GM23338 (cell line): ENCODE measurements around the gene RAD23B. TPM values are rescaled to one million over a fixed set of nuclear protein-coding genes. Genes with fewer than 3 reads are reported as not detected.

Source experiments
- ATAC-seq: fragments of 200-7000 bp; cut with Tn5 transposase; 3 replicates; pipeline ENCODE4 v1.9.1; 2020
- DNase-seq: peaks from one replicate; pipeline ENCODE4 v3.0.0-alpha.2; 2015; ENCODE audit warnings: low spot score
- H2AFZ ChIP-seq: fragments of 200-600 bp; sonication (generic); 2 replicates; pipeline ENCODE4 v1.8.0; 2016; ENCODE audit warnings: antibody characterized with exemption, mild to moderate bottlenecking, moderate library complexity
- H3F3A ChIP-seq: fragments of 200-600 bp; sonication (generic); replicated peaks from 2 replicates; pipeline ENCODE4 v1.8.0; 2017; ENCODE audit warnings: antibody characterized with exemption, mixed run types, low read depth
- H3K27ac ChIP-seq: fragments of 200-600 bp; sonication (generic); 2 replicates; pipeline ENCODE4 v1.6.1; 2016; ENCODE audit warnings: low read depth
- H3K27me3 ChIP-seq: fragments of 200-600 bp; sonication (generic); 2 replicates; pipeline ENCODE4 v1.8.0; 2016; ENCODE audit warnings: mild to moderate bottlenecking, mixed run types, moderate library complexity; ENCODE audit not compliant: insufficient read depth
- H3K36me3 ChIP-seq: fragments of 200-600 bp; sonication (generic); 2 replicates; pipeline ENCODE4 v1.8.0; 2016; ENCODE audit warnings: mild to moderate bottlenecking; ENCODE audit not compliant: insufficient read depth
- H3K4me1 ChIP-seq: fragments of 200-600 bp; sonication (generic); 2 replicates; pipeline ENCODE4 v1.8.0; 2016; ENCODE audit warnings: mild to moderate bottlenecking, moderate library complexity; ENCODE audit not compliant: insufficient read depth
- H3K4me2 ChIP-seq: fragments of 200-600 bp; sonication (generic); 2 replicates; pipeline ENCODE4 v1.7.1; 2017; ENCODE audit warnings: mixed run types
- H3K4me3 ChIP-seq: fragments of 200-600 bp; sonication (generic); 2 replicates; pipeline ENCODE4 v1.6.1; 2016; ENCODE audit warnings: mixed run types
- H3K79me2 ChIP-seq: fragments of 200-600 bp; sonication (generic); replicated peaks from 2 replicates; pipeline ENCODE4 v1.8.0; 2017; ENCODE audit warnings: mild to moderate bottlenecking; ENCODE audit not compliant: insufficient read depth
- H3K9me2 ChIP-seq: fragments of 200-600 bp; sonication (generic); 2 replicates; pipeline ENCODE4 v1.8.0; 2017; ENCODE audit not compliant: insufficient read depth
- H4K20me1 ChIP-seq: fragments of 200-600 bp; sonication (generic); replicated peaks from 2 replicates; pipeline ENCODE4 v1.8.0; 2017; ENCODE audit warnings: mild to moderate bottlenecking; ENCODE audit not compliant: insufficient read depth
- H3K27ac Mint-ChIP-seq: 2 replicates; pipeline ENCODE4 v1.8.0; 2020; ENCODE audit warnings: inconsistent platforms, mild to moderate bottlenecking, moderate library complexity, mixed read lengths
- H3K27me3 Mint-ChIP-seq: 3 replicates; pipeline ENCODE4 v1.8.0; 2022; ENCODE audit warnings: low read depth, mild to moderate bottlenecking, moderate library complexity, mixed read lengths, inconsistent platforms; ENCODE audit not compliant: insufficient read depth, poor library complexity
- H3K36me3 Mint-ChIP-seq: 3 replicates; pipeline ENCODE4 v1.8.0; 2021; ENCODE audit warnings: low read depth, mild to moderate bottlenecking, inconsistent platforms, moderate library complexity, mixed read lengths
- H3K4me1 Mint-ChIP-seq: 3 replicates; pipeline ENCODE4 v1.8.0; 2020; ENCODE audit warnings: mild to moderate bottlenecking, inconsistent platforms, mixed read lengths
- H3K4me3 Mint-ChIP-seq: 3 replicates; pipeline ENCODE4 v1.8.0; 2021; ENCODE audit warnings: moderate library complexity, mild to moderate bottlenecking, inconsistent platforms, mixed read lengths
- H3K9me3 Mint-ChIP-seq: 3 replicates; pipeline ENCODE4 v1.8.0; 2020; ENCODE audit warnings: moderate library complexity, mild to moderate bottlenecking, inconsistent platforms, mixed read lengths
- CREB1 ChIP-seq: fragments of 250-450 bp; sonication (Bioruptor Pico); IDR thresholded peaks from 2 replicates; pipeline ENCODE4 v1.5.0; 2020; ENCODE audit warnings: low read depth, mild to moderate bottlenecking, moderate library complexity
- EZH2 ChIP-seq: fragments of 200-600 bp; sonication (generic); IDR thresholded peaks from one replicate; pipeline ENCODE4 v1.8.0; 2017; ENCODE audit warnings: antibody characterized with exemption, mild to moderate bottlenecking, low read depth; ENCODE audit not compliant: unreplicated experiment
- EZH2phosphoT487 ChIP-seq: fragments of 200-600 bp; sonication (generic); IDR thresholded peaks from one replicate; pipeline ENCODE4 v1.8.1; 2018; ENCODE audit warnings: antibody characterized with exemption; ENCODE audit not compliant: unreplicated experiment
- JUNB ChIP-seq: IDR thresholded peaks from one replicate; pipeline ENCODE4 v1.6.1; 2016; ENCODE audit warnings: antibody characterized with exemption; ENCODE audit not compliant: unreplicated experiment
- NANOG ChIP-seq: IDR thresholded peaks from 2 replicates; pipeline ENCODE4 v1.6.1; 2016; ENCODE audit warnings: antibody characterized with exemption, borderline replicate concordance
- POLR2AphosphoS5 ChIP-seq: IDR thresholded peaks from 2 replicates; pipeline ENCODE4 v1.6.1; 2016; ENCODE audit warnings: antibody characterized with exemption, low read depth
- STAT1 ChIP-seq: IDR thresholded peaks from one replicate; pipeline ENCODE4 v1.6.1; 2016; ENCODE audit warnings: antibody characterized with exemption; ENCODE audit not compliant: unreplicated experiment
- ZNF114 ChIP-seq: fragments of 250-450 bp; sonication (Bioruptor Pico); IDR thresholded peaks from 2 replicates; pipeline ENCODE4 v1.5.0; 2020; ENCODE audit warnings: mild to moderate bottlenecking, moderate library complexity
- ZNF331 ChIP-seq: fragments of 250-450 bp; sonication (Bioruptor Pico); IDR thresholded peaks from 2 replicates; pipeline ENCODE4 v1.5.0; 2020; ENCODE audit warnings: low read depth, mild to moderate bottlenecking, moderate library complexity
- polyA plus RNA-seq: library from polyadenylated mRNA; unstranded; fragments of >200 nt; fragmentation: Nextera tagmentation; extraction: Ambion mirVana; gene quantifications from 2 replicates; pipeline ENCODE4 v1.2.1, GENCODE V29; 2016
- total RNA-seq: library from RNA; depleted of rRNA; stranded (reverse); fragments of >200 nt; shearing (Covaris generic); gene quantifications from 2 replicates; pipeline ENCODE4 v1.2.3, GENCODE V29; 2014
- TF ChIP-seq, protein P1 (sequence below): IDR thresholded peaks from 2 replicates; pipeline ENCODE4 v1.6.1; 2016; ENCODE audit warnings: antibody characterized with exemption
- TF ChIP-seq, protein P2 (sequence below), 2 experiments: fragments of 200-600 bp in 1 of 2; sonication (generic) in 1 of 2; conservative IDR thresholded peaks; 2 replicates each; pipeline versions ENCODE4 v1.5.1 to v1.6.1; 2016 to 2017; ENCODE audit warnings: antibody characterized with exemption in 2 of 2, low read depth in 2 of 2, mild to moderate bottlenecking in 2 of 2, moderate library complexity in 1 of 2
- TF ChIP-seq, protein P3 (sequence below): IDR thresholded peaks from one replicate; pipeline ENCODE4 v1.6.1; 2018; ENCODE audit warnings: antibody characterized with exemption; ENCODE audit not compliant: unreplicated experiment
- TF ChIP-seq, protein P4 (sequence below): fragments of 250-450 bp; sonication (Bioruptor Pico); IDR thresholded peaks from 2 replicates; pipeline ENCODE4 v1.5.0; 2020; ENCODE audit warnings: mild to moderate bottlenecking, moderate library complexity

RAD23B gene
- total and polyA plus RNA-seq, 2 experiments from 2014 or later: 31.1 to 137 TPM

DNA sequence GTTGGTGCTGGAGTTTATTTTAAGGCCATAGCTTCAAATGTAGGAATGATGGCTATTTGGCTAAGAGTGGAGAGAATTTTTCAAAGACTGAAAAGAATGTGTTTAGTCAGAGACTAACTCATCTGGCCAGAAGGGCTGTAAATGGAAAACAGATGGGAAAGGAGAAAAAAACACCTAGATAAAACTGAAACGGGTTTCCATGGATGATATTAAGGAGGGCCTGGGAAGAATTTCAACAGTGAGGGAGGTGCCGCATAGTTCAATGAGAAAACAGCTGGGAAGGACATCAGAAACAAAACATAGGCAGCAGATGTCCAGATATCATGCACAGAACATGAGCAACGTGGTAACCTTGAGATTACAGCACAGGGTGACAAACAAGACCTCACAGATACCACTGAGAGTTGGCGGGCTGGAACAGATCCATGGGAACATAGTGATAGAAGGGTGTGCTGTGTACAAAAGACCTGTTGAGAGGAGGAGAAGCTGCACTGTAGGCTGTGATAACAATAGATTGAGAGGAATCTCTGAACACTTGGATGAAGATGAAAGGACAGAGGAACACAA is 31.2 kb upstream of the RAD23B start:
- no peak overlapping the region for H3K27ac ChIP-seq
- H3K4me2 ChIP-seq: no peak overlapping the region
- no peaks in the 10 kb centered on the region for H3K36me3 Mint-ChIP-seq
- no peak for DNase-seq
- no peaks in the 10 kb centered on the region for H3K79me2 ChIP-seq
- no peaks in the 10 kb centered on the region for H3K27me3 ChIP-seq
- no peak for ATAC-seq
- peaks cover 21% of the 10 kb centered on the region for H3K4me1 ChIP-seq
- no peak overlapping the region for H3K4me3 ChIP-seq
- no peak for TF ChIP-seq CREB1 (CRISPR knock-in tag)
- no peak for TF ChIP-seq JUNB
- TF ChIP-seq EZH2: no peak
- no peak for TF ChIP-seq EZH2phosphoT487
- no peak for TF ChIP-seq NANOG
- TF ChIP-seq POLR2AphosphoS5: no peak
- no peak for TF ChIP-seq ZNF114
- TF ChIP-seq, protein P1, sequence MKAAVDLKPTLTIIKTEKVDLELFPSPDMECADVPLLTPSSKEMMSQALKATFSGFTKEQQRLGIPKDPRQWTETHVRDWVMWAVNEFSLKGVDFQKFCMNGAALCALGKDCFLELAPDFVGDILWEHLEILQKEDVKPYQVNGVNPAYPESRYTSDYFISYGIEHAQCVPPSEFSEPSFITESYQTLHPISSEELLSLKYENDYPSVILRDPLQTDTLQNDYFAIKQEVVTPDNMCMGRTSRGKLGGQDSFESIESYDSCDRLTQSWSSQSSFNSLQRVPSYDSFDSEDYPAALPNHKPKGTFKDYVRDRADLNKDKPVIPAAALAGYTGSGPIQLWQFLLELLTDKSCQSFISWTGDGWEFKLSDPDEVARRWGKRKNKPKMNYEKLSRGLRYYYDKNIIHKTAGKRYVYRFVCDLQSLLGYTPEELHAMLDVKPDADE: no peak
- no peak for TF ChIP-seq ZNF331 (CRISPR knock-in tag)
- TF ChIP-seq, protein P2, sequence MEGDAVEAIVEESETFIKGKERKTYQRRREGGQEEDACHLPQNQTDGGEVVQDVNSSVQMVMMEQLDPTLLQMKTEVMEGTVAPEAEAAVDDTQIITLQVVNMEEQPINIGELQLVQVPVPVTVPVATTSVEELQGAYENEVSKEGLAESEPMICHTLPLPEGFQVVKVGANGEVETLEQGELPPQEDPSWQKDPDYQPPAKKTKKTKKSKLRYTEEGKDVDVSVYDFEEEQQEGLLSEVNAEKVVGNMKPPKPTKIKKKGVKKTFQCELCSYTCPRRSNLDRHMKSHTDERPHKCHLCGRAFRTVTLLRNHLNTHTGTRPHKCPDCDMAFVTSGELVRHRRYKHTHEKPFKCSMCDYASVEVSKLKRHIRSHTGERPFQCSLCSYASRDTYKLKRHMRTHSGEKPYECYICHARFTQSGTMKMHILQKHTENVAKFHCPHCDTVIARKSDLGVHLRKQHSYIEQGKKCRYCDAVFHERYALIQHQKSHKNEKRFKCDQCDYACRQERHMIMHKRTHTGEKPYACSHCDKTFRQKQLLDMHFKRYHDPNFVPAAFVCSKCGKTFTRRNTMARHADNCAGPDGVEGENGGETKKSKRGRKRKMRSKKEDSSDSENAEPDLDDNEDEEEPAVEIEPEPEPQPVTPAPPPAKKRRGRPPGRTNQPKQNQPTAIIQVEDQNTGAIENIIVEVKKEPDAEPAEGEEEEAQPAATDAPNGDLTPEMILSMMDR (conservative IDR thresholded peaks at IDR 0.05; ENCODE audit: low read depth in 2 of 2): no peak
- TF ChIP-seq, protein P3, sequence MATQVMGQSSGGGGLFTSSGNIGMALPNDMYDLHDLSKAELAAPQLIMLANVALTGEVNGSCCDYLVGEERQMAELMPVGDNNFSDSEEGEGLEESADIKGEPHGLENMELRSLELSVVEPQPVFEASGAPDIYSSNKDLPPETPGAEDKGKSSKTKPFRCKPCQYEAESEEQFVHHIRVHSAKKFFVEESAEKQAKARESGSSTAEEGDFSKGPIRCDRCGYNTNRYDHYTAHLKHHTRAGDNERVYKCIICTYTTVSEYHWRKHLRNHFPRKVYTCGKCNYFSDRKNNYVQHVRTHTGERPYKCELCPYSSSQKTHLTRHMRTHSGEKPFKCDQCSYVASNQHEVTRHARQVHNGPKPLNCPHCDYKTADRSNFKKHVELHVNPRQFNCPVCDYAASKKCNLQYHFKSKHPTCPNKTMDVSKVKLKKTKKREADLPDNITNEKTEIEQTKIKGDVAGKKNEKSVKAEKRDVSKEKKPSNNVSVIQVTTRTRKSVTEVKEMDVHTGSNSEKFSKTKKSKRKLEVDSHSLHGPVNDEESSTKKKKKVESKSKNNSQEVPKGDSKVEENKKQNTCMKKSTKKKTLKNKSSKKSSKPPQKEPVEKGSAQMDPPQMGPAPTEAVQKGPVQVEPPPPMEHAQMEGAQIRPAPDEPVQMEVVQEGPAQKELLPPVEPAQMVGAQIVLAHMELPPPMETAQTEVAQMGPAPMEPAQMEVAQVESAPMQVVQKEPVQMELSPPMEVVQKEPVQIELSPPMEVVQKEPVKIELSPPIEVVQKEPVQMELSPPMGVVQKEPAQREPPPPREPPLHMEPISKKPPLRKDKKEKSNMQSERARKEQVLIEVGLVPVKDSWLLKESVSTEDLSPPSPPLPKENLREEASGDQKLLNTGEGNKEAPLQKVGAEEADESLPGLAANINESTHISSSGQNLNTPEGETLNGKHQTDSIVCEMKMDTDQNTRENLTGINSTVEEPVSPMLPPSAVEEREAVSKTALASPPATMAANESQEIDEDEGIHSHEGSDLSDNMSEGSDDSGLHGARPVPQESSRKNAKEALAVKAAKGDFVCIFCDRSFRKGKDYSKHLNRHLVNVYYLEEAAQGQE: no peak
- TF ChIP-seq, protein P4, sequence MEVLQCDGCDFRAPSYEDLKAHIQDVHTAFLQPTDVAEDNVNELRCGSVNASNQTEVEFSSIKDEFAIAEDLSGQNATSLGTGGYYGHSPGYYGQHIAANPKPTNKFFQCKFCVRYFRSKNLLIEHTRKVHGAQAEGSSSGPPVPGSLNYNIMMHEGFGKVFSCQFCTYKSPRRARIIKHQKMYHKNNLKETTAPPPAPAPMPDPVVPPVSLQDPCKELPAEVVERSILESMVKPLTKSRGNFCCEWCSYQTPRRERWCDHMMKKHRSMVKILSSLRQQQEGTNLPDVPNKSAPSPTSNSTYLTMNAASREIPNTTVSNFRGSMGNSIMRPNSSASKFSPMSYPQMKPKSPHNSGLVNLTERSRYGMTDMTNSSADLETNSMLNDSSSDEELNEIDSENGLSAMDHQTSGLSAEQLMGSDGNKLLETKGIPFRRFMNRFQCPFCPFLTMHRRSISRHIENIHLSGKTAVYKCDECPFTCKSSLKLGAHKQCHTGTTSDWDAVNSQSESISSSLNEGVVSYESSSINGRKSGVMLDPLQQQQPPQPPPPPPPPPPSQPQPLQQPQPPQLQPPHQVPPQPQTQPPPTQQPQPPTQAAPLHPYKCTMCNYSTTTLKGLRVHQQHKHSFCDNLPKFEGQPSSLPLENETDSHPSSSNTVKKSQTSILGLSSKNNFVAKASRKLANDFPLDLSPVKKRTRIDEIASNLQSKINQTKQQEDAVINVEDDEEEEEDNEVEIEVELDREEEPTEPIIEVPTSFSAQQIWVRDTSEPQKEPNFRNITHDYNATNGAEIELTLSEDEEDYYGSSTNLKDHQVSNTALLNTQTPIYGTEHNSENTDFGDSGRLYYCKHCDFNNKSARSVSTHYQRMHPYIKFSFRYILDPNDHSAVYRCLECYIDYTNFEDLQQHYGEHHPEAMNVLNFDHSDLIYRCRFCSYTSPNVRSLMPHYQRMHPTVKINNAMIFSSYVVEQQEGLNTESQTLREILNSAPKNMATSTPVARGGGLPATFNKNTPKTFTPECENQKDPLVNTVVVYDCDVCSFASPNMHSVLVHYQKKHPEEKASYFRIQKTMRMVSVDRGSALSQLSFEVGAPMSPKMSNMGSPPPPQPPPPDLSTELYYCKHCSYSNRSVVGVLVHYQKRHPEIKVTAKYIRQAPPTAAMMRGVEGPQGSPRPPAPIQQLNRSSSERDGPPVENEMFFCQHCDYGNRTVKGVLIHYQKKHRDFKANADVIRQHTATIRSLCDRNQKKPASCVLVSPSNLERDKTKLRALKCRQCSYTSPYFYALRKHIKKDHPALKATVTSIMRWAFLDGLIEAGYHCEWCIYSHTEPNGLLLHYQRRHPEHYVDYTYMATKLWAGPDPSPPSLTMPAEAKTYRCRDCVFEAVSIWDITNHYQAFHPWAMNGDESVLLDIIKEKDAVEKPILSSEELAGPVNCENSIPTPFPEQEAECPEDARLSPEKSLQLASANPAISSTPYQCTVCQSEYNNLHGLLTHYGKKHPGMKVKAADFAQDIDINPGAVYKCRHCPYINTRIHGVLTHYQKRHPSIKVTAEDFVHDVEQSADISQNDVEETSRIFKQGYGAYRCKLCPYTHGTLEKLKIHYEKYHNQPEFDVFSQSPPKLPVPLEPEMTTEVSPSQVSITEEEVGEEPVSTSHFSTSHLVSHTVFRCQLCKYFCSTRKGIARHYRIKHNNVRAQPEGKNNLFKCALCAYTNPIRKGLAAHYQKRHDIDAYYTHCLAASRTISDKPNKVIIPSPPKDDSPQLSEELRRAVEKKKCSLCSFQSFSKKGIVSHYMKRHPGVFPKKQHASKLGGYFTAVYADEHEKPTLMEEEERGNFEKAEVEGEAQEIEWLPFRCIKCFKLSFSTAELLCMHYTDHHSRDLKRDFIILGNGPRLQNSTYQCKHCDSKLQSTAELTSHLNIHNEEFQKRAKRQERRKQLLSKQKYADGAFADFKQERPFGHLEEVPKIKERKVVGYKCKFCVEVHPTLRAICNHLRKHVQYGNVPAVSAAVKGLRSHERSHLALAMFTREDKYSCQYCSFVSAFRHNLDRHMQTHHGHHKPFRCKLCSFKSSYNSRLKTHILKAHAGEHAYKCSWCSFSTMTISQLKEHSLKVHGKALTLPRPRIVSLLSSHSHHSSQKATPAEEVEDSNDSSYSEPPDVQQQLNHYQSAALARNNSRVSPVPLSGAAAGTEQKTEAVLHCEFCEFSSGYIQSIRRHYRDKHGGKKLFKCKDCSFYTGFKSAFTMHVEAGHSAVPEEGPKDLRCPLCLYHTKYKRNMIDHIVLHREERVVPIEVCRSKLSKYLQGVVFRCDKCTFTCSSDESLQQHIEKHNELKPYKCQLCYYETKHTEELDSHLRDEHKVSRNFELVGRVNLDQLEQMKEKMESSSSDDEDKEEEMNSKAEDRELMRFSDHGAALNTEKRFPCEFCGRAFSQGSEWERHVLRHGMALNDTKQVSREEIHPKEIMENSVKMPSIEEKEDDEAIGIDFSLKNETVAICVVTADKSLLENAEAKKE: no peak
- TF ChIP-seq STAT1: no peak
- no peaks in the 10 kb centered on the region; the same call in 2 of the 3 replicates for H3K9me3 Mint-ChIP-seq
- H3F3A ChIP-seq: no peaks in the 10 kb centered on the region
- H3K4me3 Mint-ChIP-seq: no peak overlapping the region
- H3K27ac Mint-ChIP-seq: no peak overlapping the region
- peaks cover 8% of the 10 kb centered on the region for H3K27me3 Mint-ChIP-seq
- H3K4me1 Mint-ChIP-seq: peaks cover 25% of the 10 kb centered on the region
- no peaks in the 10 kb centered on the region for H4K20me1 ChIP-seq
- 0 out of 2 replicates have a peak, but pooled peaks cover 6% of the 10 kb centered on the region for H3K9me2 ChIP-seq
- no peaks in the 10 kb centered on the region for H3K36me3 ChIP-seq
- peak overlapping the region; percentile 15; the same call in 1 of the 2 replicates for H2AFZ ChIP-seq
